HepG2 (cell line): ENCODE data around the gene BPIFB6. TPM values are rescaled to one million over a fixed set of nuclear protein-coding genes. Genes with fewer than 3 reads are reported as not detected.

ENCODE experiments used
- CAMTA2 ChIP-seq: sonication (generic); formaldehyde crosslinking; IDR thresholded peaks from 2 replicates; pipeline ENCODE4 v1.4.0; 2020; ENCODE audit warnings: mild to moderate bottlenecking, missing genetic modification reagents, borderline replicate concordance
- FOXA3 ChIP-seq: IDR thresholded peaks from 2 replicates; pipeline ENCODE4 v1.6.1; 2016; ENCODE audit warnings: missing genetic modification reagents, missing compliant biosample characterization
- HHEX ChIP-seq: IDR thresholded peaks from 2 replicates; pipeline ENCODE4 v1.6.1; 2016; ENCODE audit warnings: control low read depth
- HIVEP1 ChIP-seq: sonication (generic); formaldehyde crosslinking; IDR thresholded peaks from 2 replicates; pipeline ENCODE4 v1.4.0; 2020; ENCODE audit warnings: mild to moderate bottlenecking, missing genetic modification reagents
- HMG20B ChIP-seq: conservative IDR thresholded peaks from 2 replicates; pipeline ENCODE4 v1.6.1; 2016; ENCODE audit warnings: missing genetic modification reagents, missing compliant biosample characterization
- NCOA2 ChIP-seq: sonication (generic); formaldehyde crosslinking; IDR thresholded peaks from 2 replicates; pipeline ENCODE4 v1.8.0; 2022; ENCODE audit warnings: inconsistent platforms
- POLR2AphosphoS2 ChIP-seq: IDR thresholded peaks from 2 replicates; pipeline ENCODE4 v1.6.1; 2011; ENCODE audit warnings: low read depth, low read length, improper control_type of control experiment
- SIX1 ChIP-seq: sonication (generic); formaldehyde crosslinking; IDR thresholded peaks from 2 replicates; pipeline ENCODE4 v1.4.0; 2020; ENCODE audit warnings: missing genetic modification reagents, borderline replicate concordance
- ZFP36L2 ChIP-seq: sonication (generic); formaldehyde crosslinking; IDR thresholded peaks from 2 replicates; pipeline ENCODE4 v1.4.0; 2020; ENCODE audit warnings: missing genetic modification reagents
- ZNF12 ChIP-seq: sonication (generic); formaldehyde crosslinking; IDR thresholded peaks from 2 replicates; pipeline ENCODE4 v1.5.0; 2020; ENCODE audit warnings: missing genetic modification reagents
- ZNF205 ChIP-seq: IDR thresholded peaks from 2 replicates; pipeline ENCODE4 v1.6.1; 2018; ENCODE audit warnings: missing biosample characterization, missing genetic modification reagents
- ZNF33B ChIP-seq: sonication (generic); formaldehyde crosslinking; IDR thresholded peaks from 2 replicates; pipeline ENCODE4 v1.5.1; 2020; ENCODE audit warnings: mild to moderate bottlenecking, missing genetic modification reagents
- ZNF724P ChIP-seq: sonication (generic); formaldehyde crosslinking; IDR thresholded peaks from 2 replicates; pipeline ENCODE4 v1.8.0; 2022; ENCODE audit warnings: missing genetic modification reagents, borderline replicate concordance
- ZNF777 ChIP-seq: sonication (generic); formaldehyde crosslinking; IDR thresholded peaks from 2 replicates; pipeline ENCODE4 v1.4.0; 2020; ENCODE audit warnings: missing genetic modification reagents
- ZNF883 ChIP-seq: sonication (generic); formaldehyde crosslinking; IDR thresholded peaks from 2 replicates; pipeline ENCODE4 v1.5.1; 2020; ENCODE audit warnings: mild to moderate bottlenecking, missing genetic modification reagents; ENCODE audit errors: not compliant biosample characterization
- polyA plus RNA-seq, 8 experiments: library from polyadenylated mRNA; depleted of rRNA in 3 of 8; stranded (reverse) in 7 of 8; unstranded in 1 of 8; fragments of >200 nt; fragmentation: Illumina TruSeq in 4 of 8; extraction: Trizol in 4 of 8; gene quantifications; 2 replicates each; pipeline versions ENCODE4 v1.2.1 to v1.2.3, GENCODE V29; 2011 to 2016; ENCODE audit warnings: low read depth in 4 of 8, missing spikeins in 1 of 8, mixed read lengths in 1 of 8; ENCODE audit not compliant: insufficient read depth in 1 of 8
- total RNA-seq, 5 experiments: library from RNA; depleted of rRNA; stranded (reverse); fragments of >200 nt; fragmentation: Illumina TruSeq; extraction: Trizol; gene quantifications; 2 replicates each; pipeline ENCODE4 v1.2.3, GENCODE V29; 2016; ENCODE audit warnings: low read depth in 1 of 5
- TF ChIP-seq, protein P1 (sequence below): IDR thresholded peaks from 2 replicates; pipeline ENCODE4 v1.6.1; 2016; ENCODE audit warnings: missing genetic modification reagents, missing compliant biosample characterization
- TF ChIP-seq, protein P2 (sequence below), 2 experiments: sonication (generic) in 1 of 2; formaldehyde crosslinking in 1 of 2; IDR thresholded peaks; 2 replicates each; pipeline versions ENCODE4 v1.4.0 to v1.6.1; 2016 to 2020; ENCODE audit warnings: borderline replicate concordance in 1 of 2, low read depth in 1 of 2, mild to moderate bottlenecking in 1 of 2, missing genetic modification reagents in 1 of 2
- TF ChIP-seq, protein P3 (sequence below): sonication (generic); formaldehyde crosslinking; IDR thresholded peaks from 2 replicates; pipeline ENCODE4 v1.5.0; 2020; ENCODE audit warnings: mild to moderate bottlenecking, missing genetic modification reagents
- TF ChIP-seq, protein P4 (sequence below): IDR thresholded peaks from 2 replicates; pipeline ENCODE4 v1.6.1; 2016; ENCODE audit warnings: mild to moderate bottlenecking

The BPIFB6 gene
- total and polyA plus RNA-seq, 2 of the 13 experiments (the other 11 are each of a cell fraction or from before 2014, with no cell fraction given) = 0.13 to 1.7 TPM

DNA sequence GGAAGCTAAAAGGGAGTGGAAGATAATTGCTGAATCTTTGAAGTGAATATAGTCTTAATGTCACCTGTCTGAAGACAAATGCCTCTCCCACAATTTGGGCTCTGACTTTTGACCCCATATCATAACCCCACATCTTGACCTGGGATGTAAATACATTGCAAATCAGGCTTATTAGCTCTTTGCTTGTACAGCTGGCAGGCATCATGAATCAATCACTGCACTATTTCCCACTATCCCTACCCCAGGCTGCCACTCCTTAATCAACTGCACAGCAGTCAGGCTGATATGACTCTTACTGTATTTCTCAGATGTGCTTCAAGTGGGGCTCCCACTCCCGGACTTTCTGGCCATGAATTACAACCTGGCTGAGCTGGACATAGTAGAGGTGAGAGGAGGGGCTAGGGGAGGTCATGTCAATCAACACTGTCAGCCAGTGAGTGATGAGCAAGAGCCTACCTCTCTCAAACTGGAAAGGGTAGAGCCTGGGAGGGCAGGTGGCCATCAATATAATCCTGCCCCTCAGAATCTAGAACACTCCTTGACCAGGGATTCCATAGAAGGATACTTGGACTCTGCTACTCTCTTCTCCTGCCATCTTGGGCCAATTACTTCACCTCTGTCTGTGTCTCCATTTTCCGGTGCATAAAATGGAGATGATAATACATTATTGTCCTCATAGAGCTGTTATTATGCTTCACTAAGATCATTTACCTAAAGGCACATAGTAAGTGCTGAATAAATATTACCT, 11.7 kb downstream of the BPIFB6 start (continued):
- TF ChIP-seq FOXA3 (CRISPR knock-in tag) (peak; percentile 67; the same call in 1 of the 2 replicates), ZNF12 (CRISPR knock-in tag) (0 out of 2 replicates have a peak, but pooled peaks have one; percentile 9), HMG20B (no peak), ZNF33B (CRISPR knock-in tag) (0 out of 2 replicates have a peak, but pooled peaks have one; percentile 69), ZNF724P (0 out of 2 replicates have a peak, but pooled peaks have one; percentile 18), NCOA2 (CRISPR knock-in tag) (peak; percentile 66; the same call in 1 of the 2 replicates), SIX1 (CRISPR knock-in tag) (peak; percentile 21; the same call in 1 of the 2 replicates), CAMTA2 (CRISPR knock-in tag) (no peak), ZNF205 (0 out of 2 replicates have a peak, but pooled peaks have one; percentile 6), HHEX (peak; percentile 41; the same call in 1 of the 2 replicates), ZFP36L2 (CRISPR knock-in tag) (no peak), ZNF883 (CRISPR knock-in tag) (peak; percentile 46), HIVEP1 (0 out of 2 replicates have a peak, but pooled peaks have one; percentile 3), ZNF777 (CRISPR knock-in tag) (no peak), POLR2AphosphoS2 (no peak)
- TF ChIP-seq, protein P1, sequence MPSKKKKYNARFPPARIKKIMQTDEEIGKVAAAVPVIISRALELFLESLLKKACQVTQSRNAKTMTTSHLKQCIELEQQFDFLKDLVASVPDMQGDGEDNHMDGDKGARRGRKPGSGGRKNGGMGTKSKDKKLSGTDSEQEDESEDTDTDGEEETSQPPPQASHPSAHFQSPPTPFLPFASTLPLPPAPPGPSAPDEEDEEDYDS (CRISPR knock-in tag) = no peak
- TF ChIP-seq, protein P2, sequence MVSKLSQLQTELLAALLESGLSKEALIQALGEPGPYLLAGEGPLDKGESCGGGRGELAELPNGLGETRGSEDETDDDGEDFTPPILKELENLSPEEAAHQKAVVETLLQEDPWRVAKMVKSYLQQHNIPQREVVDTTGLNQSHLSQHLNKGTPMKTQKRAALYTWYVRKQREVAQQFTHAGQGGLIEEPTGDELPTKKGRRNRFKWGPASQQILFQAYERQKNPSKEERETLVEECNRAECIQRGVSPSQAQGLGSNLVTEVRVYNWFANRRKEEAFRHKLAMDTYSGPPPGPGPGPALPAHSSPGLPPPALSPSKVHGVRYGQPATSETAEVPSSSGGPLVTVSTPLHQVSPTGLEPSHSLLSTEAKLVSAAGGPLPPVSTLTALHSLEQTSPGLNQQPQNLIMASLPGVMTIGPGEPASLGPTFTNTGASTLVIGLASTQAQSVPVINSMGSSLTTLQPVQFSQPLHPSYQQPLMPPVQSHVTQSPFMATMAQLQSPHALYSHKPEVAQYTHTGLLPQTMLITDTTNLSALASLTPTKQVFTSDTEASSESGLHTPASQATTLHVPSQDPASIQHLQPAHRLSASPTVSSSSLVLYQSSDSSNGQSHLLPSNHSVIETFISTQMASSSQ (IDR thresholded peaks at IDR 0.05; ENCODE audit: low read depth) = no peak
- TF ChIP-seq, protein P2 (CRISPR knock-in tag; IDR thresholded peaks at IDR 0.05; ENCODE audit: borderline replicate concordance) = peak; percentile 38; the same call in 1 of the 2 replicates
- TF ChIP-seq, protein P3, sequence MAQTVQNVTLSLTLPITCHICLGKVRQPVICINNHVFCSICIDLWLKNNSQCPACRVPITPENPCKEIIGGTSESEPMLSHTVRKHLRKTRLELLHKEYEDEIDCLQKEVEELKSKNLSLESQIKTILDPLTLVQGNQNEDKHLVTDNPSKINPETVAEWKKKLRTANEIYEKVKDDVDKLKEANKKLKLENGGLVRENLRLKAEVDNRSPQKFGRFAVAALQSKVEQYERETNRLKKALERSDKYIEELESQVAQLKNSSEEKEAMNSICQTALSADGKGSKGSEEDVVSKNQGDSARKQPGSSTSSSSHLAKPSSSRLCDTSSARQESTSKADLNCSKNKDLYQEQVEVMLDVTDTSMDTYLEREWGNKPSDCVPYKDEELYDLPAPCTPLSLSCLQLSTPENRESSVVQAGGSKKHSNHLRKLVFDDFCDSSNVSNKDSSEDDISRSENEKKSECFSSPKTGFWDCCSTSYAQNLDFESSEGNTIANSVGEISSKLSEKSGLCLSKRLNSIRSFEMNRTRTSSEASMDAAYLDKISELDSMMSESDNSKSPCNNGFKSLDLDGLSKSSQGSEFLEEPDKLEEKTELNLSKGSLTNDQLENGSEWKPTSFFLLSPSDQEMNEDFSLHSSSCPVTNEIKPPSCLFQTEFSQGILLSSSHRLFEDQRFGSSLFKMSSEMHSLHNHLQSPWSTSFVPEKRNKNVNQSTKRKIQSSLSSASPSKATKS (CRISPR knock-in tag) = no peak
- TF ChIP-seq, protein P4, sequence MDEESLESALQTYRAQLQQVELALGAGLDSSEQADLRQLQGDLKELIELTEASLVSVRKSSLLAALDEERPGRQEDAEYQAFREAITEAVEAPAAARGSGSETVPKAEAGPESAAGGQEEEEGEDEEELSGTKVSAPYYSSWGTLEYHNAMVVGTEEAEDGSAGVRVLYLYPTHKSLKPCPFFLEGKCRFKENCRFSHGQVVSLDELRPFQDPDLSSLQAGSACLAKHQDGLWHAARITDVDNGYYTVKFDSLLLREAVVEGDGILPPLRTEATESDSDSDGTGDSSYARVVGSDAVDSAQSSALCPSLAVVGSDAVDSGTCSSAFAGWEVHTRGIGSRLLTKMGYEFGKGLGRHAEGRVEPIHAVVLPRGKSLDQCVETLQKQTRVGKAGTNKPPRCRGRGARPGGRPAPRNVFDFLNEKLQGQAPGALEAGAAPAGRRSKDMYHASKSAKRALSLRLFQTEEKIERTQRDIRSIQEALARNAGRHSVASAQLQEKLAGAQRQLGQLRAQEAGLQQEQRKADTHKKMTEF = no peak
